Stimulated activated CD8-positive, alpha-beta memory T cell treated with anti-CD3 and anti-CD28 coated beads, Interleukin-12 subunit alpha, Interleukin-12 subunit beta, amount 100 ng/mL, for 1 hour (primary cell): ENCODE measurements around the gene TNFRSF14.
"Not testable (repeated sequence)": the region's sequence is repeated elsewhere in the genome, so short reads cannot be mapped to it uniquely, and the experiment has no call there.

Experiments used
- DNase-seq: peaks from one replicate; pipeline ENCODE4 v3.0.0-alpha.2; 2020; ENCODE audit warnings: low read depth

Gene TNFRSF14

GRCh38 chr1:2554621-2555387, 1.4 kb upstream of the TNFRSF14 start:
- no peak for DNase-seq

- no peak for DNase-seq
Observed at GRCh38 chr1:2555634-2556276, 416 bp upstream of the TNFRSF14 start.

GRCh38 chr1:2556678-2557481, 709 bp downstream of the TNFRSF14 start:
- DNase-seq, result no peak

GRCh38 chr1:2557482-2558400, 1.6 kb downstream of the TNFRSF14 start:
- DNase-seq, result no peak

- DNase-seq, result no peak
Observed at GRCh38 chr1:2558420-2558819, 2.2 kb downstream of the TNFRSF14 start.

GRCh38 chr1:2558861-2559260, 2.7 kb downstream of the TNFRSF14 start:
- no peak for DNase-seq

- DNase-seq, result no peak
Observed at GRCh38 chr1:2559509-2560298, 3.5 kb downstream of the TNFRSF14 start.

- DNase-seq, result no peak
Observed at GRCh38 chr1:2560299-2561073, 4.3 kb downstream of the TNFRSF14 start.

- DNase-seq, result no peak
Observed at GRCh38 chr1:2561446-2561845, 5.3 kb downstream of the TNFRSF14 start.

- no peak for DNase-seq
Observed at GRCh38 chr1:2561898-2562895, 6.0 kb downstream of the TNFRSF14 start.

- no peak for DNase-seq
Observed at GRCh38 chr1:2563205-2563604, 7.0 kb downstream of the TNFRSF14 start.

GRCh38 chr1:2564006-2564814, 8.0 kb downstream of the TNFRSF14 start:
- DNase-seq, result no peak

- no peak for DNase-seq
Observed at GRCh38 chr1:2564815-2565374, 8.7 kb downstream of the TNFRSF14 start.

- DNase-seq, result no peak
Observed at GRCh38 chr1:2566101-2567045, 10.2 kb downstream of the TNFRSF14 start.

- no peak for DNase-seq
Observed at GRCh38 chr1:2567083-2567679, 11.0 kb downstream of the TNFRSF14 start.

GRCh38 chr1:2568187-2568816, 12.1 kb downstream of the TNFRSF14 start:
- not testable (repeated sequence) for DNase-seq
